Heart right ventricle (tissue), 16 donors: ENCODE data around the gene FLNB. TPM values are rescaled to one million over a fixed set of nuclear protein-coding genes. Genes with fewer than 3 reads are reported as not detected.

Experiments used
- ATAC-seq, 8 donors: fragments of 200-7000 bp; cut with Tn5 transposase; one replicate each; pipeline ENCODE4 v1.9.1; 2020; ENCODE audit warnings: mild to moderate bottlenecking in 8 of 8, moderate library complexity in 8 of 8, moderate number of reproducible peaks in 1 of 8
- DNase-seq, 2 donors: peaks; one replicate each; pipeline ENCODE4 v3.0.0-alpha.2; 2020
- H3K27ac ChIP-seq, 10 donors: fragments of 200-600 bp; sonication (generic) in 2 of 10; one replicate each; pipeline versions ENCODE4 v1.5.0 to v1.8.0; 2020 to 2022; ENCODE audit warnings: mild to moderate bottlenecking in 3 of 10
- H3K27me3 ChIP-seq, 7 donors: fragments of 200-600 bp; one replicate each; pipeline ENCODE4 v1.8.0; 2021 to 2022; ENCODE audit warnings: mild to moderate bottlenecking in 2 of 7
- H3K36me3 ChIP-seq, 9 donors: fragments of 200-600 bp; sonication (generic) in 1 of 9; one replicate each; pipeline versions ENCODE4 v1.5.0 to v1.8.0; 2020 to 2022; ENCODE audit warnings: mild to moderate bottlenecking in 2 of 9
- H3K4me1 ChIP-seq, 9 donors: fragments of 200-600 bp; sonication (generic) in 1 of 9; one replicate each; pipeline versions ENCODE4 v1.5.0 to v1.8.0; 2020 to 2022; ENCODE audit warnings: mild to moderate bottlenecking in 4 of 9
- H3K4me3 ChIP-seq, 10 donors: fragments of 200-600 bp; sonication (generic) in 2 of 10; one replicate each; pipeline versions ENCODE4 v1.5.0 to v1.8.0; 2020 to 2022; ENCODE audit warnings: mild to moderate bottlenecking in 7 of 10, moderate library complexity in 2 of 10
- H3K9me3 ChIP-seq, 11 donors: fragments of 200-600 bp in 10 of 11; sonication (generic) in 2 of 11; one replicate each; pipeline versions ENCODE4 v1.5.0 to v1.8.0; 2013 to 2022; ENCODE audit warnings: mild to moderate bottlenecking in 2 of 11, control low read depth in 1 of 11, moderate library complexity in 1 of 11
- WGBS, 2 donors: extraction: QIAGEN DNeasy Blood & Tissue Kit; methylation state at CpG; one replicate each; pipeline ENCODE4 v1.1.7; 2013; ENCODE audit warnings: inconsistent platforms in 1 of 2; 5-methylcytosine and 5-hydroxymethylcytosine counted together
- intact Hi-C, 10 donors: fragments of 100-400 bp; cut with DNase I; formaldehyde crosslinking; loops; one replicate each; pipeline versions ENCODE4 v1.11.1 to v1.14.2; 2022
- polyA plus RNA-seq, 2 donors: library from polyadenylated mRNA; stranded (reverse); fragments of 200-250 nt; gene quantifications; one replicate each; pipeline ENCODE4 v1.2.3, GENCODE V29; 2013
- total RNA-seq, 10 donors: library from RNA; stranded (reverse); fragmentation: NEBNext Ultra II Directional in 3 of 10; extraction: Animal tissue kit (Norgen Biotek cat#: 25700) in 3 of 10; gene quantifications; one replicate each; pipeline versions ENCODE4 v1.2.1 to v1.2.4, GENCODE V29; 2021 to 2023
- TF ChIP-seq, protein P1 (sequence below), 9 donors: fragments of 200-600 bp; sonication (generic) in 2 of 9; IDR thresholded peaks; one replicate each; pipeline versions ENCODE4 v1.5.0 to v1.8.0; 2021 to 2022; ENCODE audit warnings: antibody characterized with exemption in 9 of 9, mild to moderate bottlenecking in 5 of 9, moderate library complexity in 1 of 9
- donor health status: Arrhythmogenic right ventricular cardiomyopathy.
- donor health status: ischemic (EF 13 %, LVEDD 7.1; RV severe dilation, severe dysfunction).
- donor health status: healthy with polysubstance abuse.
- donor health status: DM: no; HTN: yes; CAD: no.
- donor health status: DM: no; HTN: no; CAD: no.
- donor health status: ischemic (EF 25% LVEDD 6.9; RV normal size, moderate dysfunction).
- donor health status: ischemic (EF 25% LVEDD 5.7; RV mildly dilated, moderate dysfunction).
- donor health status: healthy.
- donor health status: DM: yes; HTN: yes; CAD: no.
- donor health status: Ischemic cardiomyopathy.
- donor health status: ischemic (EF 35%, LVEDD 5.7; RV mildly dilated, moderate dysfunction).
- donor health status: nonischemic (EF 11% LVEDD 7.7; RV severe dilation, severe dysfunction).
- donor health status: DM: yes; HTN: yes; CAD: no.
- donor health status: PGD.
- donor health status: ischemic (EF 29% LVEDD 5.4; RV normal size, mild dysfunction).
- donor health status: nonischemic (EF 23%, LVEDD 6.1; RV moderate dilation, normal function).

Gene FLNB
- total and polyA plus RNA-seq, 12 donors = 27.4 to 65.3 (median 38.6) TPM

DNA sequence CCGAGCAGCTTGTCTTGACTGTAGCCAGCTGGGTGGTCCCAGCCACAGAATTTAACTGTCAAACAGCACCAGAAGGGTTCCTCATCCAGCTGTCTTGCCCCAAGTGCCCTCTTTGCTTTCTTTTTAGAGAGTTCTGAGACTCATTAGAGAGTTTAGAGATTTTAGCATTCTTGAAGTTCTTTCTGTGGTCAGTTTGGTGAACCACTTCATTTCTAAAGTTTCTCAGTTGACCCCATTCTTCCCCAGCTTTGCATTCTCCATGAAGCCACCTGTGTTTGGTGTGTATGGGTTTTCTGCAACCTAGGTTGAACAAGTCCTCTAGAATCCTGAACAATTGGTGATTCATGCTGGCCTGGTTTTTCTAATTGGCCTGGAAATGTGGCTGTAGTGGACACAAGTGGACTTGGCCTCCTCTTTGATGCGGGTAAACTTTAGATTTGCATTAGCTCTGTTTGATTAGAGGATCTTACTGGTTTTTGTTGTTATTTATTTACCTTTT is 33.7 kb downstream of the FLNB start:
- TF ChIP-seq, protein P1, sequence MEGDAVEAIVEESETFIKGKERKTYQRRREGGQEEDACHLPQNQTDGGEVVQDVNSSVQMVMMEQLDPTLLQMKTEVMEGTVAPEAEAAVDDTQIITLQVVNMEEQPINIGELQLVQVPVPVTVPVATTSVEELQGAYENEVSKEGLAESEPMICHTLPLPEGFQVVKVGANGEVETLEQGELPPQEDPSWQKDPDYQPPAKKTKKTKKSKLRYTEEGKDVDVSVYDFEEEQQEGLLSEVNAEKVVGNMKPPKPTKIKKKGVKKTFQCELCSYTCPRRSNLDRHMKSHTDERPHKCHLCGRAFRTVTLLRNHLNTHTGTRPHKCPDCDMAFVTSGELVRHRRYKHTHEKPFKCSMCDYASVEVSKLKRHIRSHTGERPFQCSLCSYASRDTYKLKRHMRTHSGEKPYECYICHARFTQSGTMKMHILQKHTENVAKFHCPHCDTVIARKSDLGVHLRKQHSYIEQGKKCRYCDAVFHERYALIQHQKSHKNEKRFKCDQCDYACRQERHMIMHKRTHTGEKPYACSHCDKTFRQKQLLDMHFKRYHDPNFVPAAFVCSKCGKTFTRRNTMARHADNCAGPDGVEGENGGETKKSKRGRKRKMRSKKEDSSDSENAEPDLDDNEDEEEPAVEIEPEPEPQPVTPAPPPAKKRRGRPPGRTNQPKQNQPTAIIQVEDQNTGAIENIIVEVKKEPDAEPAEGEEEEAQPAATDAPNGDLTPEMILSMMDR (IDR thresholded peaks at IDR 0.05) = no peak
- H3K27me3 ChIP-seq = no peaks in the 10 kb centered on the region
- no peaks in the 10 kb centered on the region for H3K9me3 ChIP-seq
- WGBS, 2 donors = 85 to 88% methylated on average over 2 of the region's 2 CpGs
- H3K4me3 ChIP-seq = no peak overlapping the region
- H3K27ac ChIP-seq = peak overlapping the region in 4 of 10 donors; percentile 10 to 51 (median 46)
- intact Hi-C loops = no loop called here
- H3K4me1 ChIP-seq = peaks cover 0 to 74% (median 51%) of the 10 kb centered on the region in 9 donors
- DNase-seq = no peak
- ATAC-seq = no peak
- H3K36me3 ChIP-seq = no peaks in the 10 kb centered on the region

DNA sequence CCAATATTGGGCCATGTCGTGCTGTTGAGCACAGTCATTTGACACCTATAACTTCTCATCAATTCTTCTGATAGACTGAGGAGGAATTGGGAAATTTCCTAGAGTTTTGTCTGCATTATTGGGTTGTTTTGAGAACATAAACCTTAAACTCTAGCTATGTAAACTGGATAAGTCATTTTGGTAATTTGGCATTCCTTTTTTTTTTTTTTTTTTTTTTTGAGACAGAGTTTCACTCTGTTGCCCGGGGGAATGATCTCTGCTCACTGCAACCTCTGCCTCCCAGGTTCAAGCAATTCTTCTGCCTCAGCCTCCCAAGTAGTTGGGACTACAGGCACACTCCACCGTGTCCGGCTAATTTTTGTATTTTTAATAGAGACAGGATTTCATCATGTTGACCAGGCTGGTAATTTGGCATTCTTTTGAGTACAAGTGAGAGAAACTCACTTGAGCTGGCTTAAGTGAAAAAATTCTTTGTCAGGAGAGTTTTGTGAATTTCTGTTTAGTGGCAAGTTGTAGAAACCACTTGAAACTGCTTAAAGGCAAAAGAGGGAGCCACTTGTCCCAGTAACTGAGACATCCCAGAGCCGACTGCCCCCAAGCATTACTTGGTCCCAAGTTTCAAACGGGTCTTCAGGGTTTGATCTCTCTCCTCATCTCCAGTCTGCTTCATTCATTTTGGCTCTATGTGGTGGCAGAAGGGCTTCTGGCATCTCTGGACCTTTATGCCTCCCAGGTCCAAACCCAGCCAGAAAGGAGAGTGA is 34.9 kb downstream of the FLNB start:
- Histone ChIP-seq H3K4me1 (peaks cover 0 to 78% (median 59%) of the 10 kb centered on the region in 9 donors), H3K4me3 (no peak overlapping the region), H3K27me3 (no peaks in the 10 kb centered on the region), H3K36me3 (no peaks in the 10 kb centered on the region), H3K27ac (peak overlapping the region in 2 of 10 donors; percentile 69 to 72), H3K9me3 (no peaks in the 10 kb centered on the region)
- TF ChIP-seq, protein P1 (IDR thresholded peaks at IDR 0.05) = no peak
- intact Hi-C loops = no loop called here
- WGBS, 2 donors = 84 to 95% methylated on average over 6 of the region's 6 CpGs
- DNase-seq (no peak), ATAC-seq (no peak)

DNA sequence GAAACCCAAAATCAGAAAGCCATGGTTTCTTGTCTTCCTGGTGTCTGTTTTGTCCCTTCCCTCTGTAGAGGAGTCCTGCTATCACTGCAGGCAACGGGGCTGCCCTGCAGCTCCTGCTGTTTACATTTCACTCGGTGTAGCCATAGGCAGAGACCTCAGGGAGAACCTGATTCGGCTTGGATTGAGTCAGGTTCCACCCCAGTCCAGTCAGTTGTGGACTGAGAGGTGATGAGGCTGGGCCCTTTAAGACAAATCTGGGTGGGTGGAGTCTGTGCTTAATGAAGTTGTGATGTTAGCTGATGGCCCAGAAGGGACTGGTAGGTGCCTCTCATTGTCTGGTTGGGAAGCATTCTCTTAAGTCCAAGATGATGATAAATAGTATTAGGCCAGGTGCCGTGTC is 35.7 kb downstream of the FLNB start:
- TF ChIP-seq, protein P1 (IDR thresholded peaks at IDR 0.05) = no peak
- ATAC-seq (no peak), DNase-seq (no peak)
- Histone ChIP-seq H3K27me3 (no peaks in the 10 kb centered on the region), H3K36me3 (no peaks in the 10 kb centered on the region), H3K9me3 (no peaks in the 10 kb centered on the region), H3K4me3 (no peak overlapping the region), H3K27ac (peak overlapping the region in 5 of 10 donors; percentile 38 to 77 (median 69)), H3K4me1 (peaks cover 3 to 86% (median 66%) of the 10 kb centered on the region in 9 donors)
- WGBS, 2 donors = 82 to 89% methylated on average over 4 of the region's 4 CpGs
- intact Hi-C loops = no loop called here

DNA sequence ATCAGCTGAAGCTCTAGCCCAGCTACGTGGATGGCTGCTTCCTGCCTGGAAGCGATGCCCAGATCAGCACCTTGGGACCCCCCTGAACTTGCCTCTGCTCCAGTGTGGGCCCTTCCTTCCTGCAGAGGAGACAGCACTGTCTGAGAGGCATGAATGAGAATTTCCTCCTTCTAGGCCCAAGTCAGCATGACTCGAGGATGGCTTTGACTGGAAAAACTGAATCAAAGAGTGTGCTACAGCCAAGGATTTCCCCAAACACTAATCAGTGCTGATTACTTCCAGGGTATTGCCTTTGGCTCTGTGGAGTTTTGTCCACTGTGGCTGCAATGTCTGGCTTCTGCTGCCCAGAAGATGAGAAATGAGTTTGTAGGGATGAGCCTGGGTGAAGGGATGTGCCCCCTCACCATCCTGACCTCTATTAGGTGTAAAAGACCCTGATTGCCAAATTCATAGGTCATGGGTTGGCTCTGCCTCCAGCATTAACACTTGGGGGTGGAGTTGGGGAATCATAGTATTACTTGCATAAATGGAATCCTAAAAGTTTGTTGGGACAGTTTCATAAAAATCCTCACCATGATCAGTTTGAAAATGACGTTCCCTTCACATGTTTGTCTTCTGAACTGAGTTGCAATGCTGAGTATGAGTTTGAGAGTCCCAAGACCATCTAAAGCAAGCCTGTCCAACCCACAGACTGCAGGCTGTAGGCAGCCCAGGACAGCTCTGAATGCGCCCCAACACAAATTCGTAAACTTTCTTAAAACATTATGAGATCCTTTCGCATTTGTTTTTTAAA is 36.7 kb downstream of the FLNB start:
- Histone ChIP-seq H3K27ac (peak overlapping the region in 8 of 10 donors; percentile 8 to 77 (median 52)), H3K9me3 (no peaks in the 10 kb centered on the region), H3K36me3 (no peaks in the 10 kb centered on the region), H3K4me1 (peaks cover 8 to 86% (median 67%) of the 10 kb centered on the region in 9 donors), H3K27me3 (no peaks in the 10 kb centered on the region), H3K4me3 (no peak overlapping the region)
- ATAC-seq = peak in 7 of 8 donors; percentile 53 to 64 (median 57)
- TF ChIP-seq, protein P1 (IDR thresholded peaks at IDR 0.05) = no peak
- DNase-seq = peak in 1 of 2 donors; percentile 44
- WGBS, 2 donors = 58 to 70% methylated on average over 7 of the region's 7 CpGs
- intact Hi-C loops = loop anchor here in 2 of 10 donors (5.0 kb wide), 1 partner anchor 33 kb away; no protein-coding TSS in a partner anchor
